Epithelial cell of prostate (primary cell): ENCODE measurements around the gene RERE.
A peak's percentile ranks its signal among the peaks of the same experiment; 100 is the strongest.
"Not testable (repeated sequence)": the region's sequence is repeated elsewhere in the genome, so short reads cannot be mapped to it uniquely, and the experiment has no call there.

Experiments
- DNase-seq: peaks from one replicate; pipeline ENCODE4 v3.0.0-alpha.2; 2011; ENCODE audit warnings: low read depth, low spot score
- H3K27ac ChIP-seq: fragments of 450-650 bp; 2 replicates; pipeline ENCODE4 v1.5.1; 2017; ENCODE audit warnings: mild to moderate bottlenecking

The RERE gene

DNA sequence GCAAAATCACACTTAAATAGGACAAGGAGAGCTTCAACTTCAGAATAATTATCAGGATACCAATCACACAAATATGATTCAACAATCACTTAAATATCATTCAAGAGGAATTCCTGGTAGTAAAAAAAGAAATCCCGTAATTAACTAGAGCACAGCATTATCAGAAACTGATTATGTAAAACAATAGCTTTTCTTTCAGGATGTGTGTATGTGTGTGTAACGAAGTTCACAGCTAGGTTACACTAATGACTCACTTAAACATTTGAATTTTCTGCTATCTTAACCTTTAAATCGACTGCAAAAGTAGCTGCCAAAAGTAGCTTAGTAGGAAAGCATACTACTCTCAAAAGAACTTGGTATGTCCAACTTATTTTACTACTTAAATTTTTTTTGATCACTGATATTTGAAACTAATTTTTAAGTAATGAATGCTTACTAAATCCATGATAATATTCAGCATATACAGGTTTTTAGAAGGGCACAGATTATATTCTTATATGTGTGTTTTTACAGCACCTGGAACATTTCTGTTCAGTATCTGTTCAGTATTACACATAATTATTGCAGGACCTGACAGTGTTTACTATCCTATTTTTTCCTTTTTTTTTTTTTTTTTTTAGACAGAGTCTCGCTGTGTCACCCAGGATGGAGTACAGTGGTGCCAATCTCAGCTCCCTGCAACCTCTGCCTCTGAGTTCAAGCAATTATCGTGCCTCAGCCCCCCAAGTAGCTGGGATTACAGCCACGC is 4.2 kb downstream of the RERE start:
- H3K27ac ChIP-seq: no peak overlapping the region
- DNase-seq: no peak

DNA sequence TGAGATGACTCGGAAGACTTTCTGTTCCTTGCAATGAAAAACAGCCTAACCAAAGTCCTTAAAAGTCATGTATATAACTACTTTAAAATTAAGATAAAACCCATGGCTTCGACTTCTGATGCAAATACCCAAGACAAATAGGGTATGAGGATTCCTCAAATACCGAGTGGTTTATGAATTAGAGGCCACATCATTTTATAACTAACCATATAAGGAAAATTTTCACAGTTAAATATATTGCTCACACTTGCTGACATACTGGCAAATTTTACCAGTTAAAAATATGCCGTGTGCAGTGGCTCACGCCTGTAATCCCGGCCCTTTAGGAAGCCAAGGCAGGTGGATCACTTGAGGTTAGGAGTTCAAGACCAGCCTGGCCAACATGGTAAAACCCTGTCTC is 5.4 kb downstream of the RERE start:
- H3K27ac ChIP-seq: no peak overlapping the region
- no peak for DNase-seq

DNA sequence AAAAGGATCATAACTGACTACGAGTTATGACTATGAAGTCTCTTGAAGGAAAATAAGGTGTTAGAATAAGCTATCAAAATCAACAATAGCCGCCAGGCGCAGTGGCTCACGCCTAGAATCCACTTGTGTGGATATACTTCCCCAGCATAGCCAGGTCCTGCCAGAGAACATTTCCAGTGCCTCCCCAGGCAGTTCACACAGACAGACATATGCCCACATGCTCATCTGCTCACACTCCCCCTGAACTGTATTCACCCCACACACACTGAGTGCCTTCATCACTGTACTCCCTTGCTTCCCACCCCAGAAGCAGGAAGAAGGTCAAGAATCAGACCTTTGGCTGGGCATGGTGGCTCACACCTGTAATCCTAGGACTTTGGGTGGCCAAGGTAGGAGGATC is 6.5 kb downstream of the RERE start:
- H3K27ac ChIP-seq: no peak overlapping the region
- no peak for DNase-seq

DNA sequence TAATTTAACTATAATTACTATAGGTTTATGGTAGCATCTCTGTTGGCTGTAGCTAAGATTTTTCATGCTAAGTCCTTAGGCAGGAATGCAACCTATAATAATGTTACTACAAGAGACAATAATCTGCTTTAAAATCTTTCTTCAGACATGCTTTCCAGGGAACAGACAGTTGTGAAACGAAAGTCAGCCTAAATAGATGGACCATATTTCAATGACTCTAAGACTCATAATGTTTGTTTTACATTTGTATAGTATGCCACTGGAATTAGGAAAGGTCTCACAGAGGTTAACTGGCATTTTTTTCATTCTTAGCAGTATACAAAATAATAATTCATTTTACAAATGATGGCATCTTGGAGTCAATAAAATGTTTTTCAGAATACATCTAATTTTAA is 8.1 kb downstream of the RERE start:
- DNase-seq: no peak
- no peak overlapping the region for H3K27ac ChIP-seq

DNA sequence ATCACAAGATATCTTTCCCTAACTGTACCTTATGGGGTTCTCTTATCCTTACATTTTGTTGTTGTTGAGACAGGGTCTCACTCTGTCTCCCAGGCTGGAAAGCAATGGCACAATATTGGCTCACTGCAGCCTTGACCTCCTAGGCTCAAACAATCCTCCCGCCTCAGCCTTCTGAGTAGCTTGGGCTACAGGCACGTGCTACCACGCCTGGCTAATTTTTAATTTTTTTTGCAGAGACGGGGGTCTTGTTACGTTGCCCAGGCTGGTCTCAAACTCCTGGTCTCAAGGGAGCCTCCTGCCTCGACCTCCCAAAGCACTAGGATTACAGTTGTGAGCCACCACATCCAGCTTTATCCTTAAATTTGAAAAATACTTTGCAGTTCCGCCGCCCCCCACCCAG is 10.4 kb downstream of the RERE start:
- no peak for DNase-seq
- no peak overlapping the region for H3K27ac ChIP-seq

DNA sequence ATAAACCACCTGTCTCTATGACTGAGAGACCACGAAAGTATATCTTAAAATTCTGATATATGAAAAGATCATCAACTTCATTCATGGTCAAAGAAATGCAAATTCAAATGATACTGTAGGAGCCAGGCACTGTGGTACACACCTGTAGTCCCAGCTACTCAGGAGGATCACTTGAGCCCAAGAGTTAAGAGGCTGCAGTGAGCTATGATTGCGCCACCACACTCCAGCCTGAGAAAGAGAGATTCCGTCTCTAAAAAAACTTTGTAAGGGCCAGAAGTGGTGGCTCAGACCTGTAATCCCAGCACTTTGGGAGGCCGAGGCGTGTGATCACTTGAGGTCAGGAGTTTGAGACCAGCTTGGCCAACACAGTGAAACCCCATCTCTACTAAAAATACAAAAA is 17.0 kb downstream of the RERE start:
- H3K27ac ChIP-seq: no peak overlapping the region
- DNase-seq: no peak

DNA sequence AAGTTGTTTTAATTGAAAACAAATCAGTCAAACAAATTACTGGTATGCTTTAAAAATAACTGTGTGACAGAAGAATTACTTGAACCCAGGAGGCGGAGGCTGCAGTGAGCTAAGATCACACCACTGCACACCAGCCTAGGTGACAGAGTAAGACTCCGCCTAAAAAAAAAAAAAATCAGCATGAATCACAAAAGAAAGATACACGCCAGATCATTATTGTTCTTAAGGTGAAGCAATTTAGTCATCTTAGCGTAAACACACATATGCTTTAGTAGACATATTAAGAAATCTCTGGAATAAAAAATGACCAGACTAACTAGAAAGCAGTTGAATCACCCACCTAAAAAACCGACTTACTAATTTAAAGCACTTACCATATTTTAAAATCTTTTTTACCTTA is 20.2 kb downstream of the RERE start:
- peak; percentile 81 for DNase-seq
- H3K27ac ChIP-seq: peak overlapping the region; percentile 87

DNA sequence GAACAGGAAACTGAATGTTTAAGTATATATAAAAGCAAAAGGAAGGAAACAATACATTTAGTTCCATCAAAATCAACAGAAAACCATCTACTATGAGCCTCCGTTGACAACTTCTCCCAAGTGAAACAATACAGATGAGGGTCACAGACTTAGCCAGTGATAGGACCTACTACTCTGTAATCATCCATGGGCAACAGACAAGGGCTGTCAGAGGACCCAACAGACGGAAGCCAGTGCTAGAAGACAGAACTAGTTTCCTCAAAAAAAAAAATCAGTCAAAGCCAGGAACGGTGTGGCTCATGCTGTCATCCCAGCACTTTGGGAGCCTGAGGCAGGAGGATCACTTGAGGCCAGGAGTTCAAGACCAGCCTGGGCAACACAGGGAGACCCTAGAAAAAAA is 20.6 kb downstream of the RERE start:
- no peak for DNase-seq
- peak overlapping the region; percentile 87 for H3K27ac ChIP-seq

DNA sequence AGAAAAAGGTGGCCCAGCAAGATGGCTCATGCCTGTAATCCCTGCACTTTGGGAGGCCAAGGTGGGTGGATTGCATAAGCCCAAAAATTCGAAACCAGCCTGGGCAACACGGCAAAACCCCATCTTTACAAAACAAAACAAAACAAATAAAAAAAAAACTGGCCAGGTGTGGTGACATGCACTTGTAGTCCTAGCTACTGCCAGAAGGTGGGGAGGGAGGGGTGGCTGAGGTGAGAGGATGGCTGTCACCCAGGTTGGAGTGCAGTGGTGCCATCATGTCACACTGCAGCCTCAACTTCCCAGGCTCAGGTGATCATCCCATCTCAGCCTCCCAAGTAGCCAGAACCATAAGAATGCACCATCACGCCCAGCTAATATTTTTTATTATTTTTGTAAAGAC is 22.8 kb downstream of the RERE start:
- no peak for DNase-seq
- no peak overlapping the region for H3K27ac ChIP-seq

DNA sequence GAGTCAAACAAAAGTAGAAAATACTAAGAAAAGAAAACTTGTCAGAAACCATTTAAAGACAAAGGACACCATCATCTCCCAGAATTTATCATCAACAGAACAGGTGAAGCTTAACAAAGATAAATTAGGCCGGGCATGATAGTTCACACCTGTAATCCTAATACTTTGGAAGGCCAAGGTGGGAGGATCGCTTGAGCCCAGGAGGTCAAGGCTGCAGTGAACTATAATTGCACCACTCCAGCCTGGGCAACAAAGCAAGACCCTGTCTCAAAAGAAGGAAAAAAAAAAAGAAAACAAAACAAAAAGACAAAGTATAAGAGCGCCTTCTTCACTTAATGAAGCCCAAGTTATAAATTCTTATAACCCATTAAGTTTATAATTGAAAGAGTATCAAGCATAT is 25.6 kb downstream of the RERE start:
- DNase-seq: no peak
- no peak overlapping the region for H3K27ac ChIP-seq

DNA sequence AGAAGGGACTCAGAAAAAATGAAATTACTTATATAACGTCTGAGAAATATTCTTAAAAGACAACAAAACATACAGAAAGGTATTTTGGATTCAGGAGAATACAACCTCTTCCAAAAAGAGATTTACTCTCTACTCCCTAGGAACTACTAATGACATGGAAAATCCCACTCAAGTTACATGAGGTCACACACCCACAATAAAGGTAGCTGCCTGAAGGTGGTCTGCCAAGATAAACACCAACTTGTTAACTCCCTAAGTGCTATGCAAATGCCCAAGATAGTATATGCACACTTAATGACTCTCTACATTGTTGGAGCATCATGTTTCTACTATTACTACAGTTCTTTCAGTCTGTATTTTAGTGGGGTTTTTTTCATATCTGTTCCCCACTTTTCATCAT is 26.5 kb downstream of the RERE start:
- no peak for DNase-seq
- H3K27ac ChIP-seq: no peak overlapping the region

DNA sequence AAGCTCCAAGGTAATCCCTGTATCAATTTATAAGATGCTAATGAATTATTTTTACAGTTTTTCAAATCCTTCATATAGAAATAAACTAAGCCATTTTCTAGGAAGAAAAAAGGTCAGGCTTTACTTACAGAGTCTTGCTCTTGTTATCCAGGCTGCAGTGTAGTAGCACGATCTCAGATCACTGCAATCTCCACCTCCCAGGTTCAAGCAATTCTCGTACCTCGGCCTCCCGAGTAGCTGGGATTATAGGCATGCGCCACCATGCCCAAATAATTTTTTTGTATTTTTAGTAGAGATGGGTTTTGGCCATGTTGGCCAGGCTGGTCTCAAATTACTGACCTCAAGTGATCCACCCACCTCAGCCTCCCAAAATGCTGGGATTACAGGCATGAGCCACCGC is 27.0 kb downstream of the RERE start:
- DNase-seq: no peak

DNA sequence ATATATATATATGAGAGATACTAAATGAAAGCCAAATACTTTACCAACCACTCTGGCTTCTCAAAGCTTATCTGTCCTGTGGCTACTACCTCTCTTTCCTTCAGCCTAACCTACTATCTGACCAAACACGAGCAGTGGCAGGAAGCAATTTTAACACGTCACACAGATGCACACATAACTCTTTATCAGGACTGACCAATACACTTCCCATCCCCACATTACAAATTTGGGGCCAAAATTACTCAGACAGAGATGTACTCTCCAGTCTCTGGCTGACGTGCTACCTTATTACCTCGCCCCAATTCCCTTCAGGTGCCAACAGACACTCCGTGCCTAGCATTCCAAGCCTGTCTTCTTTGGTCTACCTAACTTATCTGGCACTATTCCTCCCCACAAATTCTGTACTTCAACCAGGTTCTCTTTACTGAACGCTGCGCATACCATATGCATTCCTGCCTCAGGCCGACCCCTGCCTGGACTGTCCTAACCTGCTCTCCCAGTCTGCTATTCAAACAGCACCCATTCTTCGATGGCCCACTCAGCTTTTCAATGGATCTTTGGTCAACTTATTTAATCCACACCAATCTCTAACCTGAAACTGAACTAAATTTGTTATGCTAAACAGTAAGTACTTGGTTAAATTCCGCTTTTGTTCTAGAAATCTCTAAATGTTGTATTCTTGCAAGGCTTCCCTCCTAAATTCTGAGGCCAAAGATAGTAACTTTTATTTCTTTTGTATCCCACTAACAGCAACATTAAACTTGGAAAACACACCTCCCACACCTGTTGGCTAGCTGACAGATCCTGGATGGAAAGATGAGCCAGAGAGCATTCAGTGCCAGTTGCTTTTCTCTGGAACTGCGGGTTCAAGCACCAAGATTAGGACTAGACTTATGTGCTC is 27.9 kb downstream of the RERE start:
- peak; percentile 14 for DNase-seq
- peak overlapping the region; percentile 38 for H3K27ac ChIP-seq

More for the DNA sequence above, 27.0 kb downstream of the RERE start:
- no peak overlapping the region for H3K27ac ChIP-seq

DNA sequence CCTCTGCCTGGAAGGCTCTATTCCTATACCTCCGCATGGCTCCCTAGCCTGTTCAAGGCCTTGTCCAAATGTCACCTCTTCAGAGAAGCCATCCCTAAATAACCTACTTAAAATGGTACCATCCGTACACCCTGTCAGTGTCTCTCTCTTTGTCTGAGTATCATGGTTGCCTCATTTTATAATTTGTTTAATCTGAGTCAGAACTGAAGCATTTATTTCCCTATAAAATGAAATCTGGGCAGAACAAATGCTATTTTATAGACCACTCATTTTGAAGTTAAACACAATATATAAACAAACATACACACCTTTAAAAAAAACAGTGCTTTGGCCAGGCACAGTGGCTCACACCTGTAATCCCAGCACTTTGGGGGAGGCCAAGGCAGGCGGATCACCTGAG is 30.2 kb downstream of the RERE start:
- no peak overlapping the region for H3K27ac ChIP-seq
- no peak for DNase-seq

DNA sequence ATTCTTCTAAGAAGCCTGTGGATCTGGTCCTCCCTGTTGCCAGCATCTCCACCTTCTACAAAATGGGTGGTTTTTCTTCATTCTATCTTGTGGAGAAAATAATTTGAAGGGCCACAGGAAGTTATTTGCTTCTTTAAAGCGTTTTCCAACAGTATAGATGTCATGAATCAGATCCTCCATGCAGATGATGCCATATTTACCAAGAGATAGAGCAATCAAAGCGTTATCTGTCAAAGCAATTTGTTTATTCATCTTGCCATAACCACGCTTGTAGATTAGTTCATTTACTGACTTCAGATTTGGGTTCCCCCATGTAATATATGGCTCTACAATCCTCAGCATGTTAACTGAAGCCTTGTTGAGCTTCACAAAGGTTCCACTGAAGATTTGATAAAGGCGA is 31.2 kb downstream of the RERE start:
- H3K27ac ChIP-seq: not testable (repeated sequence)

DNA sequence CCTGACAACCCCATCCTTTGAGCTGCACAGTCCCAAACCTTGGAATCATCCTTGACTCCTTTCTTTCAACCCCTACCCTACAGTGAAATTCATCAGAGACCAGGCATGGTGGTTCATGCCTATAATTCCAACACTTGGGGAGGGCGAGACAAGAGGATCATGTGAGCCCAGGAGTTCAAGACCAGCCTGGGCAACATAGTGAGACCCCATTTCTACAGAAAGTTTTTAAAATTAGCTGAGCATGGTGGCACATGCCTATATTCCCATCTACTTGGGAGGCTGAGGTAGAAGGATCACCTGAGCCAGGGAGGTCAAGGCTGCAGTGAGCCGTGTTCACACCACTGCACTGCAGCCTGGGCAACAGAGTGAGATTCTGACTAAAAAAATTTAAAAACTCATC is 34.5 kb downstream of the RERE start:
- H3K27ac ChIP-seq: no peak overlapping the region
- no peak for DNase-seq

More for the DNA sequence above, 31.2 kb downstream of the RERE start:
- DNase-seq: not testable (repeated sequence)

DNA sequence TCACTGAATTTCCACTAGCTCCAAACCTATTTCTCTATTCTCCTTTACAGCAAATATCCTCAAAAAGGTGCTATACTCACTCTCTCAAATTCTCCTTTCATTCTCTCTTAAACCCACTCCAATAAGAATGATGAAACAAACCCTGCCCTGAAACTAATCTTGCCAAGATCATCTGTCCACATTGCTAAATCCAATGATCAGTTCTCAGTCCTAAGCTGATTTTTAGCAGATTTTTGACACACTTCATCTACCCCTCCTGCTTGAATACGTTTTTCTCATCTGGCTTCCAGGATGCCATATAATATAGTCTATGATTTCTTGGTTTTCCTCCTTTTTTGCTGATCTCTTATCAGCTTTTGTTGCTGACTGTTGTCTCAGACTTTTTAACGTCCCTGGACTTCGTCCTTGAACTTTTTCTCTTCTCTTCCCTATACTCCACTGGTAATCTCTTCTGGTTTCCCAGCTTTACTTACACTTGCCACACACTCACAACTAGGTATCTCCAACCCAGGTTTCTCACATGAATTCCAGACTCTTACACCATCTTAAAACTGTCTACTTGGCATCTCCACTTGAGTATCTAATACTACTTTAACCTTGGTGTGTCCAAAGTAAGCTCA is 35.3 kb downstream of the RERE start:
- no peak for DNase-seq
- H3K27ac ChIP-seq: no peak overlapping the region

DNA sequence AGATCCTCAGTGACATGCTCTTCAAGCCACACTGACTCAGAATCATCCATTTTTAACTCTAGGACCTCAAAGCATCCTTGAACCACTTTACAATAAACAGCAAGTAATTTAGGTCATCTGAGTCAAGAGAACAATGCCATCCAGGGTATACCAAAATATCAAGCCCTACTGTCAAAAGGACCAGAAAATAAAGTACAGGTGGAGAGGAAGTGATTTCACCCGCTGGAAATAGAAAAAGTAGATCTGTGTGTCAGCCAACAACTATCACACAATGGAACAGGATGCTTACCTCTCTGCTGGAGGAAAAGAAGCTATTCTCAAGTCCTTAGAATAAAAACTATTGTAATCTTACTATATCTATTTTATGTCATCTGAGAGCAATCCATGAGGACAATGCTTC is 37.0 kb downstream of the RERE start:
- H3K27ac ChIP-seq: no peak overlapping the region
- no peak for DNase-seq

DNA sequence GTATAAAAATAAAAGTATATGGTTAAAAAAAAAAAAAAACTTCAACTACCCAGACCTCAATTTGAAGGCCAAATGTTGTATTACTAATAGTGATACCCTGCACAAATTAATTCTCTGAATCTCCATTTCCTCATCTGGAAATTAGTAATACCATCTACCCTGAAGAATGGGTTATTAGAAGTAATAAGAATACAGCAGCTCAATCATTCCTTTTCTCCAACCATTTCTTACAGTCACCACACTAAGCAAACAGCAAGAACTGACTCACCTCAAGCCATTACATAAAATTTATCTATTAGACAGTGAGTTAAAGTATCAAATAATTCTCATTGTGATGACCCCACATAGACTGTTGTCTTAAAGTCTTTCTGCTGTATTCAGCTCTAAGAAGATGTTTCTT is 39.6 kb downstream of the RERE start:
- no peak for DNase-seq
- no peak overlapping the region for H3K27ac ChIP-seq

DNA sequence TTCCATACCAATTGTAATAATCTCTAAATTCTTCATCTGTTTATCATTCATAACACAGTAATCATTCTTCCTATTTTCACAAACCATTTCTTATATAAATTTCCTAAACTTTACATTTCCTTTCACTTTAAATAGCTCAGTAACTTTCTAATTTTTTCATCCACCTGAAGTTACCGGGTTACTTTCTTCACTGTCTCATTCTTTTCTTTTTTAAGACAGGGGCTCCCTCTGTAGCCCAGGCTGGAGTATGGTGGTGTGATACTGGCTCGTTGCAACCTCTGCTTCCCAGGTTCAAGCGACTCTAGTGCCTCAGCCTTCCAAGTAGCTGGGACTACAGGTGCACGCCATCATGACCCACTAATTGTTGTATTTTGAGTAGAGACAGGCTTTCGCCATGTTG is 41.3 kb downstream of the RERE start:
- DNase-seq: no peak

DNA sequence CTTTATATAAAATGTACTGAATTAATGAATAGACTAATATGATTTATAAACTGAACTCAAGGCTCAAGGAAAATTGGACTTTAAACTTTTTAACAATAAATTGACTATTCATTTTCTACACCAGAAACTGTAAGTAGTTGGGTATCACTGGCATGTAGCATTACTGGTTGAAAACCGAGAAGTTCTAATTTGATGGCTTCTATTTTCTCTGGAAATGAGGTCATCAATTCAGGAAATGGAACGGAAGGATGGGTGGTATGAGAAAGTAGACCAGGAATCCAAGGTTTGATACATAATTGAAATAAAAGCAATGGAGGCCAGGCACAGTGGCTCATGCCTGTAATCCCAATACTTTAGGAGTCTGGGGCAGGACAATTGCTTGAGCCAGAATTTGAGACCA is 50.4 kb downstream of the RERE start:
- no peak overlapping the region for H3K27ac ChIP-seq
- DNase-seq: no peak

More for the DNA sequence above, 41.3 kb downstream of the RERE start:
- H3K27ac ChIP-seq: no peak overlapping the region
